Measurements from ENCODE around the gene TNRC6A.

Gene TNRC6A

GRCh38 chr16:24718967-24719521, 10.4 kb upstream of the TNRC6A start:
- ChIA-PET POLR2A (no interaction called here), CTCF (no interaction called here)
- TF ChIP-seq, protein P1, sequence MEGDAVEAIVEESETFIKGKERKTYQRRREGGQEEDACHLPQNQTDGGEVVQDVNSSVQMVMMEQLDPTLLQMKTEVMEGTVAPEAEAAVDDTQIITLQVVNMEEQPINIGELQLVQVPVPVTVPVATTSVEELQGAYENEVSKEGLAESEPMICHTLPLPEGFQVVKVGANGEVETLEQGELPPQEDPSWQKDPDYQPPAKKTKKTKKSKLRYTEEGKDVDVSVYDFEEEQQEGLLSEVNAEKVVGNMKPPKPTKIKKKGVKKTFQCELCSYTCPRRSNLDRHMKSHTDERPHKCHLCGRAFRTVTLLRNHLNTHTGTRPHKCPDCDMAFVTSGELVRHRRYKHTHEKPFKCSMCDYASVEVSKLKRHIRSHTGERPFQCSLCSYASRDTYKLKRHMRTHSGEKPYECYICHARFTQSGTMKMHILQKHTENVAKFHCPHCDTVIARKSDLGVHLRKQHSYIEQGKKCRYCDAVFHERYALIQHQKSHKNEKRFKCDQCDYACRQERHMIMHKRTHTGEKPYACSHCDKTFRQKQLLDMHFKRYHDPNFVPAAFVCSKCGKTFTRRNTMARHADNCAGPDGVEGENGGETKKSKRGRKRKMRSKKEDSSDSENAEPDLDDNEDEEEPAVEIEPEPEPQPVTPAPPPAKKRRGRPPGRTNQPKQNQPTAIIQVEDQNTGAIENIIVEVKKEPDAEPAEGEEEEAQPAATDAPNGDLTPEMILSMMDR (IDR thresholded peaks at IDR 0.05; ENCODE audit: control extremely low read depth, extremely low read depth, low read depth, missing control alignments) = no peak
- no peak for DNase-seq (ENCODE audit: extremely low spot score)

GRCh38 chr16:24721830-24722238, 7.6 kb upstream of the TNRC6A start:
- no peak for DNase-seq (ENCODE audit: extremely low spot score)
- ChIA-PET CTCF (no interaction called here), POLR2A (no interaction called here)
- TF ChIP-seq, protein P1 (IDR thresholded peaks at IDR 0.05; ENCODE audit: control extremely low read depth, extremely low read depth, low read depth, missing control alignments) = no peak

- ChIA-PET CTCF (no interaction called here), POLR2A (no interaction called here)
- no peak for DNase-seq (ENCODE audit: extremely low spot score)
- TF ChIP-seq, protein P1 (IDR thresholded peaks at IDR 0.05; ENCODE audit: control extremely low read depth, extremely low read depth, low read depth, missing control alignments) = no peak
Measured at GRCh38 chr16:24723663-24724062, 5.8 kb upstream of the TNRC6A start.

DNA sequence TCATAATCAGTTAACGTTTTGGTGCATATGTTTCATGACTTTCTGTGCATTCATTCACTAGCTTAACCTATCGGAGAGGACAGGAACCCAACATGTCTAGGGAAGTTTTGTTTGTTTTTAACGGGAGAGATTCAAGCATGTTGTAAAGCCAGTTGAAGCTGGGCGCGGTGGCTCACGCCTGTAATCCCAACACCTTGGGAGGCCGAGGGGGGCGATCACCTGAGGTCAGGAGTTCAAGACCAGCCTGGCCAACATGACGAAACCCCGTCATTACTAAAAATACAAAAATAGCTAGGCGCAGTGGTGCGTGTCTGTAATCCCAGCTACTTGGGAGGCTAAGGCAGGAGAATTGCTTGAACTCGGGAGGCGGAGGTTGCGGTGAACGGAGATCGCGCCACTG, 1.4 kb upstream of the TNRC6A start:
- CTCF ChIA-PET = no interaction called here
- TF ChIP-seq, protein P1 (IDR thresholded peaks at IDR 0.05; ENCODE audit: control extremely low read depth, extremely low read depth, low read depth, missing control alignments) = no peak
- POLR2A ChIA-PET = no interaction called here

GRCh38 chr16:24728891-24729242, 584 bp upstream of the TNRC6A start:
- POLR2A ChIA-PET = no interaction called here
- CTCF ChIA-PET = no interaction called here
- TF ChIP-seq, protein P1 (IDR thresholded peaks at IDR 0.05; ENCODE audit: control extremely low read depth, extremely low read depth, low read depth, missing control alignments) = no peak
- no peak for DNase-seq (ENCODE audit: extremely low spot score)

More for the DNA sequence above, 1.4 kb upstream of the TNRC6A start:
- DNase-seq (ENCODE audit: extremely low spot score) = no peak

- DNase-seq (ENCODE audit: extremely low spot score) = no peak
- CTCF ChIA-PET = interaction anchor here (1.3 kb wide), 1 partner anchor 11 kb away, joined by 5 read pairs; no protein-coding TSS in a partner anchor
- TF ChIP-seq, protein P1 (IDR thresholded peaks at IDR 0.05; ENCODE audit: control extremely low read depth, extremely low read depth, low read depth, missing control alignments) = no peak
- POLR2A ChIA-PET = no interaction called here
Measured at GRCh38 chr16:24729951-24730815, 732 bp downstream of the TNRC6A start.
